Endothelial cell of hepatic sinusoid (primary cell): Measurements from ENCODE around the gene RTL9.

Source experiments
- in situ Hi-C: cut with HindIII; loops from 2 replicates; pipeline ENCODE4 v1.10.0; 2017; ENCODE audit warnings: low sequenced_read_pairs

The RTL9 gene

GRCh38 chrX:110403441-110404238 is 45.0 kb downstream of the RTL9 start:
- in situ Hi-C loops = loop anchor here (10.0 kb wide), 1 partner anchor 229 kb away; no protein-coding TSS in a partner anchor

- in situ Hi-C loops = loop anchor here (10.0 kb wide), 1 partner anchor 230 kb away; no protein-coding TSS in a partner anchor
These were observed 45.7 kb downstream of the RTL9 start for GRCh38 chrX:110404376-110404775.

- in situ Hi-C loops = loop anchor here (10.0 kb wide), 1 partner anchor 231 kb away; no protein-coding TSS in a partner anchor
These were observed 47.6 kb downstream of the RTL9 start for GRCh38 chrX:110406250-110406649.

- in situ Hi-C loops = loop anchor here (10.0 kb wide), 1 partner anchor 232 kb away; no protein-coding TSS in a partner anchor
These were observed 48.2 kb downstream of the RTL9 start for GRCh38 chrX:110406822-110407221.

- in situ Hi-C loops = loop anchor here (10.0 kb wide), 1 partner anchor 233 kb away; no protein-coding TSS in a partner anchor
These were observed 49.4 kb downstream of the RTL9 start for GRCh38 chrX:110407910-110408545.
